Measurements from ENCODE around the gene MAVS. TPM values are rescaled to one million over a fixed set of nuclear protein-coding genes. Genes with fewer than 3 reads are reported as not detected.

MAVS gene
- total and polyA plus RNA-seq, 9 of the 15 experiments (the other 6 are each of a cell fraction or from before 2014, with no cell fraction given): 1.6 to 22.0 (median 11.3) TPM

- TF ChIP-seq, protein P1, sequence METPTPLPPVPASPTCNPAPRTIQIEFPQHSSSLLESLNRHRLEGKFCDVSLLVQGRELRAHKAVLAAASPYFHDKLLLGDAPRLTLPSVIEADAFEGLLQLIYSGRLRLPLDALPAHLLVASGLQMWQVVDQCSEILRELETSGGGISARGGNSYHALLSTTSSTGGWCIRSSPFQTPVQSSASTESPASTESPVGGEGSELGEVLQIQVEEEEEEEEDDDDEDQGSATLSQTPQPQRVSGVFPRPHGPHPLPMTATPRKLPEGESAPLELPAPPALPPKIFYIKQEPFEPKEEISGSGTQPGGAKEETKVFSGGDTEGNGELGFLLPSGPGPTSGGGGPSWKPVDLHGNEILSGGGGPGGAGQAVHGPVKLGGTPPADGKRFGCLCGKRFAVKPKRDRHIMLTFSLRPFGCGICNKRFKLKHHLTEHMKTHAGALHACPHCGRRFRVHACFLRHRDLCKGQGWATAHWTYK (CRISPR knock-in tag; IDR thresholded peaks at IDR 0.05): 0 out of 2 replicates have a peak, but pooled peaks have one; percentile 65
- TF ChIP-seq RBM34 (IDR thresholded peaks at IDR 0.05; ENCODE audit: borderline replicate concordance, insufficient read depth, low read length) (no peak), PHF21A (IDR thresholded peaks at IDR 0.05; ENCODE audit: borderline replicate concordance, low read depth) (no peak), SIRT6 (IDR thresholded peaks at IDR 0.05; ENCODE audit: low read depth, low read length) (no peak), BRCA1 (IDR thresholded peaks at IDR 0.05) (no peak), BRCA1 (CRISPR knock-in tag; IDR thresholded peaks at IDR 0.05) (no peak), PHB (CRISPR knock-in tag; IDR thresholded peaks at IDR 0.05) (no peak), HOXB6 (CRISPR knock-in tag; IDR thresholded peaks at IDR 0.05; ENCODE audit: borderline replicate concordance) (no peak), LARP7 (IDR thresholded peaks at IDR 0.05) (no peak), SNRNP70 (optimal IDR thresholded peaks at IDR 0.05; ENCODE audit: low read depth, low read length) (no peak), E2F5 (CRISPR knock-in tag; IDR thresholded peaks at IDR 0.05) (no peak), ZNF311 (CRISPR knock-in tag; IDR thresholded peaks at IDR 0.05) (peak; percentile 39; the same call in 1 of the 2 replicates), RHOXF2B (CRISPR knock-in tag; conservative IDR thresholded peaks at IDR 0.05) (no peak), ZNF324 (CRISPR knock-in tag; IDR thresholded peaks at IDR 0.05) (no peak), ZNF764 (CRISPR knock-in tag; IDR thresholded peaks at IDR 0.05; ENCODE audit: low read depth) (no peak), ZHX1 (conservative IDR thresholded peaks at IDR 0.05; ENCODE audit: low read length) (peak; percentile 81)
- TF ChIP-seq, protein P2, sequence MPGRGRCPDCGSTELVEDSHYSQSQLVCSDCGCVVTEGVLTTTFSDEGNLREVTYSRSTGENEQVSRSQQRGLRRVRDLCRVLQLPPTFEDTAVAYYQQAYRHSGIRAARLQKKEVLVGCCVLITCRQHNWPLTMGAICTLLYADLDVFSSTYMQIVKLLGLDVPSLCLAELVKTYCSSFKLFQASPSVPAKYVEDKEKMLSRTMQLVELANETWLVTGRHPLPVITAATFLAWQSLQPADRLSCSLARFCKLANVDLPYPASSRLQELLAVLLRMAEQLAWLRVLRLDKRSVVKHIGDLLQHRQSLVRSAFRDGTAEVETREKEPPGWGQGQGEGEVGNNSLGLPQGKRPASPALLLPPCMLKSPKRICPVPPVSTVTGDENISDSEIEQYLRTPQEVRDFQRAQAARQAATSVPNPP (IDR thresholded peaks at IDR 0.05; ENCODE audit: borderline replicate concordance, insufficient read depth, insufficient read length): no peak
- TF ChIP-seq, protein P3, sequence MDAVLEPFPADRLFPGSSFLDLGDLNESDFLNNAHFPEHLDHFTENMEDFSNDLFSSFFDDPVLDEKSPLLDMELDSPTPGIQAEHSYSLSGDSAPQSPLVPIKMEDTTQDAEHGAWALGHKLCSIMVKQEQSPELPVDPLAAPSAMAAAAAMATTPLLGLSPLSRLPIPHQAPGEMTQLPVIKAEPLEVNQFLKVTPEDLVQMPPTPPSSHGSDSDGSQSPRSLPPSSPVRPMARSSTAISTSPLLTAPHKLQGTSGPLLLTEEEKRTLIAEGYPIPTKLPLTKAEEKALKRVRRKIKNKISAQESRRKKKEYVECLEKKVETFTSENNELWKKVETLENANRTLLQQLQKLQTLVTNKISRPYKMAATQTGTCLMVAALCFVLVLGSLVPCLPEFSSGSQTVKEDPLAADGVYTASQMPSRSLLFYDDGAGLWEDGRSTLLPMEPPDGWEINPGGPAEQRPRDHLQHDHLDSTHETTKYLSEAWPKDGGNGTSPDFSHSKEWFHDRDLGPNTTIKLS (IDR thresholded peaks at IDR 0.05; ENCODE audit: borderline replicate concordance, low read depth): peak; percentile 93
- TF ChIP-seq, protein P4, sequence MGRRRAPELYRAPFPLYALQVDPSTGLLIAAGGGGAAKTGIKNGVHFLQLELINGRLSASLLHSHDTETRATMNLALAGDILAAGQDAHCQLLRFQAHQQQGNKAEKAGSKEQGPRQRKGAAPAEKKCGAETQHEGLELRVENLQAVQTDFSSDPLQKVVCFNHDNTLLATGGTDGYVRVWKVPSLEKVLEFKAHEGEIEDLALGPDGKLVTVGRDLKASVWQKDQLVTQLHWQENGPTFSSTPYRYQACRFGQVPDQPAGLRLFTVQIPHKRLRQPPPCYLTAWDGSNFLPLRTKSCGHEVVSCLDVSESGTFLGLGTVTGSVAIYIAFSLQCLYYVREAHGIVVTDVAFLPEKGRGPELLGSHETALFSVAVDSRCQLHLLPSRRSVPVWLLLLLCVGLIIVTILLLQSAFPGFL (CRISPR knock-in tag; IDR thresholded peaks at IDR 0.05): no peak
Measured at GRCh38 chr20:3820048-3820900, 26.4 kb upstream of the MAVS start, which contains the start of gene AP5S1 (continued).
